Lower leg skin (tissue), 4 donors: ENCODE measurements around the gene METTL26. TPM values are rescaled to one million over a fixed set of nuclear protein-coding genes. Genes with fewer than 3 reads are reported as not detected.

Experiments used
- DNase-seq, 2 donors: peaks; one replicate each; pipeline ENCODE4 v3.0.0-alpha.2; 2019; ENCODE audit warnings: low spot score in 2 of 2
- H3K4me3 ChIP-seq: fragments of 200-600 bp; sonication (generic); 2 replicates; pipeline ENCODE4 v1.5.1; 2017; ENCODE audit warnings: mild to moderate bottlenecking, low read depth; ENCODE audit not compliant: poor library complexity, severe bottlenecking
- CTCF ChIP-seq, 3 donors: fragments of 450-650 bp; IDR thresholded peaks; one replicate each; pipeline ENCODE4 v1.5.1; 2016; ENCODE audit warnings: antibody characterized with exemption in 3 of 3, mild to moderate bottlenecking in 3 of 3, moderate library complexity in 2 of 3
- POLR2A ChIP-seq, 2 donors: fragments of 450-650 bp; IDR thresholded peaks; one replicate each; pipeline ENCODE4 v1.6.1; 2016 to 2017; ENCODE audit warnings: antibody characterized with exemption in 2 of 2, mild to moderate bottlenecking in 1 of 2, moderate library complexity in 1 of 2
- WGBS, 2 donors: methylation state at CpG; one replicate each; pipeline ENCODE4 v1.1.5; 2018; 5-methylcytosine and 5-hydroxymethylcytosine counted together
- intact Hi-C: fragments of 100-400 bp; cut with DNase I; formaldehyde crosslinking; loops from one replicate; pipeline ENCODE4 v1.15.0; 2023; ENCODE audit warnings: low total_unique reads
- total RNA-seq, 4 donors: library from RNA; depleted of rRNA; stranded (reverse); fragments of >200 nt; gene quantifications; one replicate each; pipeline ENCODE4 v1.1.0, GENCODE V29; 2016

The METTL26 gene
- total RNA-seq, 4 donors from 2014 or later, result 108 to 161 (median 111) TPM

GRCh38 chr16:595942-596735 lies 40.0 kb downstream of the METTL26 start:
- no peak for DNase-seq
- 75 to 90% methylated on average over 34 of the region's 34 CpGs for WGBS, 2 donors

GRCh38 chr16:595094-595528 lies 41.0 kb downstream of the METTL26 start:
- TF ChIP-seq CTCF (IDR thresholded peaks at IDR 0.05) (no peak), POLR2A (IDR thresholded peaks at IDR 0.05) (no peak)
- H3K4me3 ChIP-seq, result no peak overlapping the region
- WGBS, 2 donors, result 72 to 73% methylated on average over 11 to 18 of the region's 18 CpGs
- intact Hi-C loops, result no loop called here
- no peak for DNase-seq

More at GRCh38 chr16:595942-596735, 40.0 kb downstream of the METTL26 start:
- H3K4me3 ChIP-seq, result no peak overlapping the region
- TF ChIP-seq CTCF (IDR thresholded peaks at IDR 0.05) (no peak), POLR2A (IDR thresholded peaks at IDR 0.05) (no peak)
- intact Hi-C loops, result no loop called here

- intact Hi-C loops, result no loop called here
- DNase-seq, result no peak
Observed at GRCh38 chr16:593807-594206, 42.3 kb downstream of the METTL26 start.

GRCh38 chr16:593406-593805 lies 42.7 kb downstream of the METTL26 start:
- intact Hi-C loops, result no loop called here
- no peak overlapping the region for H3K4me3 ChIP-seq

More at GRCh38 chr16:593807-594206, 42.3 kb downstream of the METTL26 start:
- TF ChIP-seq POLR2A (IDR thresholded peaks at IDR 0.05) (no peak), CTCF (IDR thresholded peaks at IDR 0.05) (no peak)
- 50 to 62% methylated on average over 16 of the region's 16 CpGs for WGBS, 2 donors
- H3K4me3 ChIP-seq, result no peak overlapping the region

GRCh38 chr16:592518-593306 lies 43.4 kb downstream of the METTL26 start:
- no peak for TF ChIP-seq POLR2A (IDR thresholded peaks at IDR 0.05)
- peak in 1 of 3 donors; percentile 31 for TF ChIP-seq CTCF (IDR thresholded peaks at IDR 0.05)
- peak in 1 of 2 donors; percentile 55 for DNase-seq
- intact Hi-C loops, result no loop called here
- WGBS, 2 donors, result 27 to 58% methylated on average over 21 to 23 of the region's 24 CpGs
- no peak overlapping the region for H3K4me3 ChIP-seq

More at GRCh38 chr16:593406-593805, 42.7 kb downstream of the METTL26 start:
- WGBS, 2 donors, result 62 to 77% methylated on average over 9 of the region's 9 CpGs
- no peak for TF ChIP-seq CTCF (IDR thresholded peaks at IDR 0.05)
- TF ChIP-seq POLR2A (IDR thresholded peaks at IDR 0.05), result no peak
- DNase-seq, result no peak
